A549 treated with CORT108297 at 1 μM for 4 hours (cell line): Measurements from ENCODE around the gene C2orf15. TPM values are rescaled to one million over a fixed set of nuclear protein-coding genes. Genes with fewer than 3 reads are reported as not detected.

Experiments
- total RNA-seq: library from RNA; stranded (reverse); fragments of 200-300 nt; extraction: Qiagen RNA extraction; gene quantifications from 5 replicates; pipeline ENCODE4 v1.2.3, GENCODE V29; 2022

The C2orf15 gene
- 0.39 to 0.95 TPM (median 0.54 TPM) in 5 replicates for total RNA-seq

DNA sequence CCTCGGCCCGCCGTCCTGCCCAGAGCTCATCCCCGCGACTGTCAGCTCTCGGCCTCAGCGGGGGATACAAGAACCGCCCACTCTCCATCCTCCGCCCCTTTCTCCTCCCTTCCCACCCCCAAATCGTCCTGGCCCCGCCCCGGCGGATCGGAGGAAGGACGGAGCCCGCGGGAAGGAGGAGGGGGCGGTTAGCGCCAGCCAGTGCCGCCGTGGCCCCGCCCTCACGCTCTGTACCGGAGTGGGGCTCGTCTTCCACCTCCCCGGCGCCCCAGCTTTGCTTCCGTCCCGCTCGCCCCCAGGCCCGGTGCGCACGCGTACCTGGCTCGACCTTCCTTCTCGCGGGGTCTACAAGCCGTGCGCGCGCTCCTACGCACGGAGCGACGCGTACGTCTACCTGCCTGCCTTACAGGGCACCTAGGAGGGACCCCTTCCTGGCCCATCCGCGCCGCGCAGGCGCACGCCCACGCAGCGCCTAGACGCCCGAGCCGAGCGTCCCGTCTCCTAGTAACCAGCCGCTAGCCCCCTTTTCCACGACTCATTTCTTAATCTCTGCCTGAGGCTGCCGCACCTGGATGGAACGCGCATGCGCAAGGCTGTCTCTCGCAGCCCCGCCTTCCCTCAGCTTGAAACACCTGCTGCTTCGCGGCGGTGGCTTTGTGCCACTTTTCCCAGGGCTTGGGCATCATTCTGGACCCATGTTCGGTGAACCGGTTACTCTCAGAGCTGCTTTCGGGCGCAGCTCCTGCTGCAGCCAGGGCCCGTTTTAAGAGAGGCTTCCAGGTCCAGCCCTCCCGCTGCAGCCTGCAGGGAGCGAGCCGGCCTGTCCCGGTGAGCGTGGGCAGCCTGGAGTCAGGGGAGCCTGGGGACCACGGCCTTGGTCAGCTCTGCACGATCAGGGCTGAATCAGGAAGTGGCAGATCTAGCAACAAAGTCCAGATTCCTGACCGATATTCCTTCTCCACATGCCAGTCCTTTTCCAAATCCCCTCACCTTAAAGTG lies at the start of gene C2orf15:
TSS of gene C2orf15 (plus strand) at position 598 of the 999 bp plus-strand sequence. CDS start 8,852 bp downstream, outside the sequence.

DNA sequence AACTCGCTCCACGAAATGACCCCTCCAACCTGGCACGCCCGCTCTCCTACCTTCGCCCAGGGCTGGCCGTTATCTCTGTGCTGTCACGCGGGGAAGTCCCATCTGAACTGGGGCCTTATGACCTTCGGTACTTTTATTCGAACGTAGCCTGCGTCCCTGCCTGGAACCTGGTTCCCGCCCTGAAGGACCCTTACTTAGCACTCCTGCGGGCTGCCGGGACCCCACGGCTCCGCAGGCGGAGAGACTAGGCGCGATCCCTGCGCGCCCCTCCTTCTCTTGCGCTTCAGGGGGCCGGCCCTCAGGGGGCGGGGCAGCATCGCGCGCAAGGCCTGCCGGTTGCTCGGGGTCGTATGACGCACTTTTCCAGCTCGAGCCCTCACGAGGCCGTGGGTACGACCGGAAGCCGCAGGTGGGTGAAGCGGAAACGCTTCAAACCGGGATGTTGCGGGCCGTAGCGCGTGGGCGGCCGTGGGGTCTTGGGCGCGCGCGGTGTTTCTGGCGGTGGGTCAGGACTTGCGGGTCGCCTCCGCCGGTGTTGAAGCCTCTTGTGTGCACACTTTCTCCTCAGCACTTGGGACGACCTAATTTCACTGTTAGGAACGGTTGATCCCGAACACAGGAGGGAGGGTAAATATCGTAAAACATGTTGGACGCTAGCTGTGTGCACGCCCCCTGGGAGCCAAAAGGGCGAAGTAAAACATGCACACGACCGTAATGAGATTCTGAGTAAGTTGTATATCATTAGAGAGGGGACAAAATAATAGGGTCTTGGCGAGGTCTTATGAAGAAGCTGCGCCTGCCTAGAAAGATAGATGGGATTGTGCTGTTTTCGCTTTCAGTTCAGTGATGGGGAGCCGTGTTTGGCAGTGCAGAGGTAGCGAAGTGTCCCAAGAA lies 13.4 kb downstream of the C2orf15 start, which contains the start of the genes LIPT1 and TSGA10:
TSS of gene LIPT1 (plus strand) at position 325 of the 894 bp plus-strand sequence. CDS start 6,991 bp downstream, outside the sequence.
TSS of gene TSGA10 (minus strand) at position 300 of the 894 bp plus-strand sequence. CDS start 45,503 bp downstream, outside the sequence.

DNA sequence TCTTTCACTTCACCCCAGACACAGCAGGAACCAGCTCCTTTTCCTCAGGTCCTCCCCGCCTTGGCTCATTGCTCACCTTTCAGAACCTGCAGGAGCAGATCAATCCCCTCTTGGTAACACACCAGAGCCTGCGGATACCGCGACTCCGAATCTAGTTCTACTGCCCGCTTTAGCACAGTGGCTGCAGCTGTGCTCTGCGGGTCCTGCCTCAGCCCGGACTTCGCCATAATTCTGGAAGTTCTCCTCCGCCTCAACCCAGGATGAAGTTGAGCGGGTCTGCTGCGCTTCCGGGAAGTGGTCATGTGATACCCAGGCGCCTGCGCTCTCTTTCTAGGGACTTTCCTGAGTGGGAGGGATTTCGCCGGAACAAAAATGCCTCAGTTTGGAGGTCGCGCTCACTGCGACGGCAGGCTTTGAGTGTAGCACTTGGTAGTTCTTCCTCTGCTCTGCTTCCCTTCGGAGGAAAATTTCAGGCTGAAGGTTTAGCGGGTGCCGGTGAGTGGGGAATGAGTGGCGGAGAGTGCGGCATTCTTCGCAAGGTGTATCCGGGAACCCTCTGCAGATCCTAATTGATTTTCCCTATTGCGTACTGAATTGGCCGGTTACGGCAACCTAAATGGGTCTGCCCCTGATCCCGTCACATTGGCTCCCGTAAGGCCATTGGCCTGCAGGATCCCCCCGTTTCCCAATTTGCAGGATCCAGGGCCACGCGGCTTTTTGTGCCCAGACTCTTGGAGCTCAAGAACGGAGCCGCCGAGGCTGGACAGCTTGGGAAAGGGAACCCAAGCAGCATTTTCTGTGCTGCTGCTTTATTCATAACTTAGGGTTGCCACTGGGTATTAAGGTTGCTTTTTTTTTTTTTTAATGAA lies 39.5 kb downstream of the C2orf15 start, which contains the start of the genes MITD1 and MRPL30:
TSS of gene MITD1 (minus strand) at position 304 of the 869 bp plus-strand sequence. CDS start at position 227, 77 bp downstream.
TSS of gene MRPL30 (plus strand) at position 430 of the 869 bp plus-strand sequence. CDS start 5,020 bp downstream, outside the sequence.

Other genes with a start within 250 kb of the C2orf15 start
- 0.97 to 2.0 TPM (median 1.4 TPM) in 5 replicates for gene CRACDL, start 205.5 kb upstream of the C2orf15 start, total RNA-seq
- 1.8 to 5.3 TPM (median 4.6 TPM) in 5 replicates for gene TSGA10, start 13.2 kb downstream of the C2orf15 start, total RNA-seq
- gene LIPT1, start 13.3 kb downstream of the C2orf15 start, total RNA-seq, result 3.2 to 3.8 TPM (median 3.7 TPM) in 5 replicates
- gene MITD1, start 39.4 kb downstream of the C2orf15 start, total RNA-seq, result 24.0 to 35.8 TPM (median 26.7 TPM) in 5 replicates
- 31.6 to 70.5 TPM (median 32.1 TPM) in 5 replicates for gene MRPL30, start 39.5 kb downstream of the C2orf15 start, total RNA-seq
- gene LYG2, start 114.0 kb downstream of the C2orf15 start, total RNA-seq, result not detected in 5 replicates
- gene LYG1, start 159.5 kb downstream of the C2orf15 start, total RNA-seq, result 0.82 to 2.2 TPM (median 1.4 TPM) in 5 replicates
- gene TXNDC9, start 194.6 kb downstream of the C2orf15 start, total RNA-seq, result 37.8 to 55.6 TPM (median 39.8 TPM) in 5 replicates
- 55.0 to 81.0 TPM (median 55.7 TPM) in 5 replicates for gene EIF5B, start 195.7 kb downstream of the C2orf15 start, total RNA-seq